Heart left ventricle (tissue), 16 donors: ENCODE data around the gene RABL6. TPM values are rescaled to one million over a fixed set of nuclear protein-coding genes. Genes with fewer than 3 reads are reported as not detected.
"Not testable (repeated sequence)": the region's sequence is repeated elsewhere in the genome, so short reads cannot be mapped to it uniquely, and the experiment has no call there.

ENCODE experiments used
- ATAC-seq, 4 donors: fragments of 200-7000 bp; cut with Tn5 transposase; one replicate each; pipeline ENCODE4 v1.9.1; 2020 to 2022; ENCODE audit warnings: moderate library complexity in 4 of 4, mild to moderate bottlenecking in 3 of 4, moderate number of reproducible peaks in 1 of 4
- DNase-seq, 5 donors: peaks; one replicate each; pipeline ENCODE4 v3.0.0-alpha.2; 2020
- H3K27ac ChIP-seq, 12 donors: fragments of 200-600 bp; sonication (generic) in 4 of 12; one replicate each; pipeline versions ENCODE4 v1.5.0 to v1.8.0; 2016 to 2022; ENCODE audit warnings: mild to moderate bottlenecking in 2 of 12
- H3K27me3 ChIP-seq, 9 donors: fragments of 200-600 bp; sonication (generic) in 2 of 9; one replicate each; pipeline versions ENCODE4 v1.5.1 to v1.8.0; 2016 to 2022; ENCODE audit warnings: mild to moderate bottlenecking in 3 of 9
- H3K36me3 ChIP-seq, 9 donors: fragments of 200-600 bp; sonication (generic) in 2 of 9; one replicate each; pipeline versions ENCODE4 v1.5.0 to v1.8.0; 2018 to 2022; ENCODE audit warnings: mild to moderate bottlenecking in 2 of 9
- H3K4me1 ChIP-seq, 12 donors: fragments of 200-600 bp; sonication (generic) in 4 of 12; one replicate each; pipeline versions ENCODE4 v1.5.0 to v1.8.0; 2016 to 2022; ENCODE audit warnings: mild to moderate bottlenecking in 3 of 12
- H3K4me3 ChIP-seq, 12 donors: fragments of 200-600 bp; sonication (generic) in 4 of 12; one replicate each; pipeline versions ENCODE4 v1.5.0 to v1.8.0; 2017 to 2022; ENCODE audit warnings: mild to moderate bottlenecking in 9 of 12, moderate library complexity in 4 of 12
- H3K9me3 ChIP-seq, 12 donors: fragments of 200-600 bp; sonication (generic) in 4 of 12; one replicate each; pipeline versions ENCODE4 v1.5.0 to v1.8.0; 2016 to 2022; ENCODE audit warnings: mild to moderate bottlenecking in 1 of 12
- POLR2A ChIP-seq, 2 donors: fragments of 450-650 bp; IDR thresholded peaks; one replicate each; pipeline ENCODE4 v1.6.1; 2017; ENCODE audit warnings: antibody characterized with exemption in 2 of 2, mild to moderate bottlenecking in 2 of 2, moderate library complexity in 2 of 2
- WGBS, 4 donors: extraction: QIAGEN DNeasy Blood & Tissue Kit in 2 of 4; methylation state at CpG; one replicate each; pipeline versions ENCODE4 v1.1.5 to v1.1.7; 2013 to 2018; 5-methylcytosine and 5-hydroxymethylcytosine counted together
- intact Hi-C, 10 donors: fragments of 100-400 bp; cut with DNase I; formaldehyde crosslinking; loops; one replicate each; pipeline versions ENCODE4 v1.11.1 to v1.14.2; 2022
- polyA plus RNA-seq, 2 donors: library from polyadenylated mRNA; stranded (reverse); fragments of 200-250 nt; gene quantifications; one replicate each; pipeline ENCODE4 v1.2.3, GENCODE V29; 2013
- total RNA-seq, 9 donors: library from RNA; depleted of rRNA in 2 of 9; stranded (reverse); fragments of >200 nt in 2 of 9; fragmentation: NEBNext Ultra II Directional in 3 of 9; extraction: Animal tissue kit (Norgen Biotek cat#: 25700) in 3 of 9; gene quantifications; one replicate each; pipeline versions ENCODE4 v1.1.0 to v1.2.4, GENCODE V29; 2016 to 2023
- TF ChIP-seq, protein P1 (sequence below), 12 donors: fragments of 200-600 bp; sonication (generic) in 4 of 12; IDR thresholded peaks; one replicate each; pipeline versions ENCODE4 v1.5.0 to v1.8.0; 2018 to 2022; ENCODE audit warnings: antibody characterized with exemption in 12 of 12, mild to moderate bottlenecking in 5 of 12
- donor health status: ischemic (EF 13 %, LVEDD 7.1; RV severe dilation, severe dysfunction).
- donor health status: healthy with polysubstance abuse.
- donor health status: DM: no; HTN: yes; CAD: no.
- donor health status: DM: no; HTN: no; CAD: no.
- donor health status: ischemic (EF 25% LVEDD 6.9; RV normal size, moderate dysfunction).
- donor health status: ischemic (EF 25% LVEDD 5.7; RV mildly dilated, moderate dysfunction).
- donor health status: healthy.
- donor health status: DM: yes; HTN: yes; CAD: no.
- donor health status: ischemic (EF 35%, LVEDD 5.7; RV mildly dilated, moderate dysfunction).
- donor health status: nonischemic (EF 11% LVEDD 7.7; RV severe dilation, severe dysfunction).
- donor health status: DM: yes; HTN: yes; CAD: no.
- donor health status: PGD.
- donor health status: ischemic (EF 29% LVEDD 5.4; RV normal size, mild dysfunction).
- donor health status: nonischemic (EF 23%, LVEDD 6.1; RV moderate dilation, normal function).

The RABL6 gene
- total and polyA plus RNA-seq, 11 donors, result 59.4 to 90.8 (median 71.6) TPM

GRCh38 chr9:136786451-136786850, 21.3 kb upstream of the RABL6 start:
- Histone ChIP-seq H3K4me1 (peaks cover 0 to 24% (median 11%) of the 10 kb centered on the region in 12 donors), H3K4me3 (no peak overlapping the region), H3K27me3 (no peaks in the 10 kb centered on the region), H3K27ac (no peak overlapping the region), H3K36me3 (no peaks in the 10 kb centered on the region), H3K9me3 (no peaks in the 10 kb centered on the region)
- no peak for TF ChIP-seq POLR2A (IDR thresholded peaks at IDR 0.05)
- TF ChIP-seq, protein P1, sequence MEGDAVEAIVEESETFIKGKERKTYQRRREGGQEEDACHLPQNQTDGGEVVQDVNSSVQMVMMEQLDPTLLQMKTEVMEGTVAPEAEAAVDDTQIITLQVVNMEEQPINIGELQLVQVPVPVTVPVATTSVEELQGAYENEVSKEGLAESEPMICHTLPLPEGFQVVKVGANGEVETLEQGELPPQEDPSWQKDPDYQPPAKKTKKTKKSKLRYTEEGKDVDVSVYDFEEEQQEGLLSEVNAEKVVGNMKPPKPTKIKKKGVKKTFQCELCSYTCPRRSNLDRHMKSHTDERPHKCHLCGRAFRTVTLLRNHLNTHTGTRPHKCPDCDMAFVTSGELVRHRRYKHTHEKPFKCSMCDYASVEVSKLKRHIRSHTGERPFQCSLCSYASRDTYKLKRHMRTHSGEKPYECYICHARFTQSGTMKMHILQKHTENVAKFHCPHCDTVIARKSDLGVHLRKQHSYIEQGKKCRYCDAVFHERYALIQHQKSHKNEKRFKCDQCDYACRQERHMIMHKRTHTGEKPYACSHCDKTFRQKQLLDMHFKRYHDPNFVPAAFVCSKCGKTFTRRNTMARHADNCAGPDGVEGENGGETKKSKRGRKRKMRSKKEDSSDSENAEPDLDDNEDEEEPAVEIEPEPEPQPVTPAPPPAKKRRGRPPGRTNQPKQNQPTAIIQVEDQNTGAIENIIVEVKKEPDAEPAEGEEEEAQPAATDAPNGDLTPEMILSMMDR (IDR thresholded peaks at IDR 0.05), result no peak
- ATAC-seq (no peak), DNase-seq (no peak)
- 67 to 77% (median 72%) methylated on average over 10 of the region's 10 CpGs for WGBS, 4 donors
- intact Hi-C loops, result loop anchor here in 8 of 10 donors (2.0 to 10.0 kb wide), 6 partner anchors 248 to 448 kb away; partner anchors contain the start of genes CYSRT1 (in 2 of the 8), RNF224 (in 2 of the 8), RNF208 (in 1 of the 8) and SLC34A3 (in 1 of the 8)

DNA sequence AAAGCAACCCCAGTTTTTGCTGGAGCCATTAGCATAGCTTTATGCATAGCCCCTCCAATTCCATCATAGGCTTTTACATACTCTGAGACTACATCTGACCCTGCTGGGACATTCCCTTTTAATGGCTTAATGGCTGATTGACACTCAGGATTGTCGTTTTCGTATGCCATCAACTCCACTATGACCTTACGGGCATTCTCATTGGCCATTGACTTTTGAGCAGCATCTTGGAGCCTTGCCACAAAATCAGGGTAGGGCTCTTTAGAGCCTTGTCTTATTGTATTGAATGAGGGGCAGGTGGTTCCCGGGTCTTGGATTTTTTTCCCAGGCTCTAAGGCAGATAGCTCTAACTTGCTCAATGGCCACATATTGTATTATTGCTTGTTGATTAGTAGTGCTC, 20.8 kb upstream of the RABL6 start:
- not testable (repeated sequence) for H3K9me3 ChIP-seq, H3K4me3 ChIP-seq, DNase-seq, ATAC-seq, H3K36me3 ChIP-seq, H3K27me3 ChIP-seq, H3K27ac ChIP-seq
- H3K4me1 ChIP-seq, result peaks cover 0 to 29% (median 16%) of the 10 kb centered on the region in 12 donors
- intact Hi-C loops, result loop anchor here in 9 of 10 donors (1.0 to 10.0 kb wide), 7 partner anchors 248 to 448 kb away; partner anchors contain the start of genes CYSRT1 (in 2 of the 9), RNF224 (in 2 of the 9), RNF208 (in 1 of the 9) and SLC34A3 (in 1 of the 9)
- 24 to 42% (median 32%) methylated on average over 4 of the region's 4 CpGs for WGBS, 4 donors

DNA sequence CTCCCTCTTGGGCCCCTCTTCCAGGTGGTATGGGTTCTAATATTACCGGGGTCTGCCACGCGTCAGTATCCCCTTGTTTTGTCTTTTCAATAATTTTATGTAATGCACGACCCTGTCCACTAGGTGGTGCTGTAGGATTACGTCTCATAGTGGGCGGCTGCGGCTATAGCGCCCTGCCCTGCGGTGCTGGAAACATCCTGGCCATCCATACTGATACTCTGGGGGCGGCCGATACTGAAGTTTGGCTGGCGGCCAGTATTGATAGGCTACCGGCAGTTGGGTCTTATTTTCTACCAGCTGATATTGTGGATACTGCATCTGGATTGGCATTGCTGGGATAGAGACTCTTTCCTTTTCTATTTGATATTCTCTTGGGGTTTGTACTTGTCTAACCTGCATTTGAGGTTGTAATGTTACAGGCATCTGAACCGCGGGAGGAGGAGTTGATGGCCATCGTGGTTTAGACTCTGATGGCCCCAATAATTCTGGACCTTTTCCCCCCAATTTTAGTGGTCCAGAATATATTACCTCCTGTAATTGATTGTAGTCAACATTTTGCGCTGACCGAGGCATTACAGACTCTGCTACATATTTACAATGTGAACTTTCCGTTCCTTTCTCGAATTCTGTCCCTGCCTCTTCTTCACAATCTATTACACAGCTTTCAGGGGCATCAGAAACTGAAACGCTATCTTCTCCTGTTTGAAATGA, 19.9 kb upstream of the RABL6 start:
- Histone ChIP-seq H3K27me3 (no peaks in the 10 kb centered on the region), H3K4me3 (peak overlapping the region in 1 of 12 donors; percentile 8), H3K9me3 (no peaks in the 10 kb centered on the region), H3K4me1 (peaks cover 6 to 37% (median 22%) of the 10 kb centered on the region in 12 donors), H3K36me3 (peaks cover 0 to 7% (median 0%) of the 10 kb centered on the region in 9 donors), H3K27ac (peak overlapping the region in 1 of 12 donors; percentile 39)
- ATAC-seq (no peak), DNase-seq (peak; percentile 59 to 81 (median 69))
- intact Hi-C loops, result loop anchor here (1.0 to 10.0 kb wide), 7 partner anchors 247 to 447 kb away; partner anchors contain the start of genes CYSRT1 (in 2 of the 10), RNF224 (in 2 of the 10), RNF208 (in 1 of the 10) and SLC34A3 (in 1 of the 10)
- TF ChIP-seq, protein P1 (IDR thresholded peaks at IDR 0.05), result peak; percentile 81 to 93 (median 90)
- no peak for TF ChIP-seq POLR2A (IDR thresholded peaks at IDR 0.05)
- WGBS, 4 donors, result 15 to 19% (median 17%) methylated on average over 21 of the region's 21 CpGs

- H3K9me3 ChIP-seq, DNase-seq, ATAC-seq, H3K27me3 ChIP-seq: not testable (repeated sequence)
- H3K4me3 ChIP-seq, result peak overlapping the region in 1 of 12 donors; percentile 2
- peaks cover 6 to 43% (median 24%) of the 10 kb centered on the region in 12 donors for H3K4me1 ChIP-seq
- intact Hi-C loops, result loop anchor here in 5 of 10 donors (1.0 to 10.0 kb wide), 7 partner anchors 246 to 446 kb away; partner anchors contain the start of genes CYSRT1 (in 2 of the 5), RNF224 (in 2 of the 5), RNF208 (in 1 of the 5) and SLC34A3 (in 1 of the 5)
- peak overlapping the region in 3 of 12 donors; percentile 38 to 99 (median 39) for H3K27ac ChIP-seq
- WGBS, 4 donors, result 66 to 70% (median 68%) methylated on average over 27 of the region's 27 CpGs
- peaks cover 0 to 12% (median 0%) of the 10 kb centered on the region in 9 donors for H3K36me3 ChIP-seq
Measured at GRCh38 chr9:136788644-136789522, 18.9 kb upstream of the RABL6 start.
